Cardiac atrium fibroblast (primary cell): ENCODE results near the gene PSMG4. TPM values are rescaled to one million over a fixed set of nuclear protein-coding genes. Genes with fewer than 3 reads are reported as not detected.

Experiments used
- total RNA-seq: library from RNA; depleted of rRNA; stranded (reverse); fragments of >200 nt; gene quantifications from 2 replicates; pipeline ENCODE4 v1.2.3, GENCODE V29; 2015

Gene PSMG4, protein sequence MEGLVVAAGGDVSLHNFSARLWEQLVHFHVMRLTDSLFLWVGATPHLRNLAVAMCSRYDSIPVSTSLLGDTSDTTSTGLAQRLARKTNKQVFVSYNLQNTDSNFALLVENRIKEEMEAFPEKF
- total RNA-seq, result 10.2 and 16.2 TPM in 2 replicates

DNA sequence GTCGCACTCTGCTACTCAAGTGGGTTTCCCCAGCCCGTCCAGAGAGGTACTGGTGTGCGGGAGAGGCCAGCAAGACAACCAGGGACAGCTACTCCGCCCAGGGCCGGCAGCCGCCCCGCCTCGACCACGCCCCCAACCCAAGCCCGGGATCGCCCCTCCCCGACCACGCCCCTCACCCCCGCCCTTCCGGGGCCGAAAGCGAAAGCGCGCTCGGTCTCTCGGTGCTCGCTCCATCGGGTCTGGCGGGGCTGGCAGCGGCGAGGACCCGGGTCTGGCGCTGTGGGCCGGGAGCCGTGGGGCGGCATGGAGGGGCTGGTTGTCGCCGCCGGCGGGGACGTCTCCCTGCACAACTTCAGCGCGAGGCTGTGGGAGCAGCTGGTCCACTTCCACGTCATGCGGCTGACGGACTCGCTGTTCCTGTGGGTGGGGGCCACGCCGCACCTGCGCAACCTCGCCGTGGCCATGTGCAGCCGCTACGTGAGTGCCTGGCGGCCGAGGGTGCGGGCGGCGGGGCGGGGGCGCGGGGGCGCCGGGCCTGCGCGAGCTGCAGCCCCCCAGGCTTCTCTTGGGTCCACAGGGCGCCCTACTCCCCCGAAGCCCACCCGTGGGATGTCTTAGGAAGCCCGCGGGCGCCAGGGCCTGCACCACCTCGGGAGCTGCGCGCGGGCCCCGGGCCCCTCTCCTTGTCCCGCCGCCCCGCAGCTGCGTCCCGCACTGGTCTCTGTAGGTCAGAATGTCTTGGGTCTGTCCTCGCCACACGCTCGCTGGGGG is at the start of gene PSMG4:
PSMG4 (plus strand) TSS at position 228 of the 771 bp plus-strand sequence; CDS start at position 304, 76 bp downstream.

DNA sequence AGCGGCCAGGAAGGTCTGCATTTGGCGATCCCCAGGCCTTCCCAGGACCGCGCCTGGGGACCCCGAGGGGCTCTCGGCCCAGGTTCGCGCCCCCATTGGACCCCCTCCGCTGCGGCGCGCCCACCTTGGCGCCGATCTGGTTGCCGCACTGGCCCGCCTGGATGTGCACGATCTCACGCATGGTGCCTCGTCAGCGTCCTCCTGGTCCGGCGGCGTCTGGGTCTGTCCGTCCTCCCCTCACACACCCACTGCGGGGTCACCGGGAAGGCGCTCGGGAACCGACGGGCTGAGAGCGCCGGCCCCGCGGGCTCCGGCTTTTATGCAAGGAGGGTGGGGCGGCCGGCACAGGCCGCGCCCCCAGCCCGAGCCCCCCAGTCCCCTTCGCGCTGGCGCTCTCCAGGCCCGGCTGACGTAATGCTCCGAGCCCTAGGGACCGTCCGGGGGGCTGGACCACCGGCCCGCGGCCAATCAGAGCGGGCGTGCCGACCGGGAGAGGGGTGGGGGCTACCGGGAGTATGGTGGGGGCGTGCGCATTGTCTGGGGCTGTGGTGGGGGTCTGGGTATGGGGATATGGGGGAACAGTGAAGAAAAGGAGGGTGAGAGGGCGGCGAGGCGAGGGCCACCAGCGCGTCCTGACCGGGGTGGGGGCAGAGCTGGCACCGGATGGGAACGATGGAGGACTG is 31.2 kb upstream of the PSMG4 start, which contains the start of gene TUBB2B:
TUBB2B (minus strand) TSS at position 291 of the 683 bp plus-strand sequence; CDS start at position 181, 110 bp downstream.

Other genes with a start within 250 kb of the PSMG4 start
- 13.4 and 16.0 TPM in 2 replicates for gene RIPK1, start 190.5 kb upstream of the PSMG4 start, total RNA-seq
- gene BPHL, start 140.2 kb upstream of the PSMG4 start, total RNA-seq, result 12.5 and 17.0 TPM in 2 replicates
- gene TUBB2A, start 101.4 kb upstream of the PSMG4 start, total RNA-seq, result 106 and 110 TPM in 2 replicates
- gene TUBB2B, start 31.3 kb upstream of the PSMG4 start, total RNA-seq, result 6.3 and 13.2 TPM in 2 replicates
- 13.9 and 17.2 TPM in 2 replicates for gene SLC22A23, start 198.1 kb downstream of the PSMG4 start, total RNA-seq